Natural killer cell treated with Interleukin-12 subunit alpha and Interleukin-12 subunit beta and Interleukin-15 and Interleukin-18, amount 100 ng/mL, for 72 hours (primary cell): Measurements from ENCODE around the gene ERVH48-1. TPM values are rescaled to one million over a fixed set of nuclear protein-coding genes. Genes with fewer than 3 reads are reported as not detected.
"Not testable (repeated sequence)": the region's sequence is repeated elsewhere in the genome, so short reads cannot be mapped to it uniquely, and the experiment has no call there.

ENCODE experiments used
- ATAC-seq, 2 donors: fragments of 150-1000 bp; cut with Tn5 transposase in 1 of 2; sonication (Bioruptor Pico), chemical (Tn5 transposase) in 1 of 2; 2 replicates each; pipeline ENCODE4 v1.10.0; 2021
- DNase-seq: peaks from one replicate; pipeline ENCODE4 v3.0.0; 2022; ENCODE audit warnings: low spot score
- H3K27ac Mint-ChIP-seq, 2 donors: 1 replicate in 1 of 2; 2 replicates in 1 of 2; pipeline ENCODE4 v1.8.0; 2022; ENCODE audit warnings: mixed read lengths in 2 of 2, mild to moderate bottlenecking in 1 of 2, moderate library complexity in 1 of 2
- H3K27me3 Mint-ChIP-seq, 2 donors: 1 replicate in 1 of 2; 2 replicates in 1 of 2; pipeline ENCODE4 v1.8.0; 2022; ENCODE audit warnings: mixed read lengths in 2 of 2
- H3K36me3 Mint-ChIP-seq: one replicate; pipeline ENCODE4 v1.8.0; 2022; ENCODE audit warnings: mixed read lengths
- H3K4me1 Mint-ChIP-seq, 2 donors: 1 replicate in 1 of 2; 2 replicates in 1 of 2; pipeline ENCODE4 v1.8.0; 2022; ENCODE audit warnings: low read depth in 2 of 2, mixed read lengths in 2 of 2, mild to moderate bottlenecking in 1 of 2
- H3K4me3 Mint-ChIP-seq: one replicate; pipeline ENCODE4 v1.8.0; 2022; ENCODE audit warnings: mixed read lengths
- H3K9me3 Mint-ChIP-seq: 2 replicates; pipeline ENCODE4 v1.8.0; 2022; ENCODE audit warnings: mixed read lengths
- total RNA-seq, 2 donors: library from RNA; stranded (reverse); gene quantifications; one replicate each; pipeline ENCODE4 v1.2.3, GENCODE V29; 2022

ERVH48-1 gene
- total RNA-seq, 2 donors from 2014 or later, result not detected

DNA sequence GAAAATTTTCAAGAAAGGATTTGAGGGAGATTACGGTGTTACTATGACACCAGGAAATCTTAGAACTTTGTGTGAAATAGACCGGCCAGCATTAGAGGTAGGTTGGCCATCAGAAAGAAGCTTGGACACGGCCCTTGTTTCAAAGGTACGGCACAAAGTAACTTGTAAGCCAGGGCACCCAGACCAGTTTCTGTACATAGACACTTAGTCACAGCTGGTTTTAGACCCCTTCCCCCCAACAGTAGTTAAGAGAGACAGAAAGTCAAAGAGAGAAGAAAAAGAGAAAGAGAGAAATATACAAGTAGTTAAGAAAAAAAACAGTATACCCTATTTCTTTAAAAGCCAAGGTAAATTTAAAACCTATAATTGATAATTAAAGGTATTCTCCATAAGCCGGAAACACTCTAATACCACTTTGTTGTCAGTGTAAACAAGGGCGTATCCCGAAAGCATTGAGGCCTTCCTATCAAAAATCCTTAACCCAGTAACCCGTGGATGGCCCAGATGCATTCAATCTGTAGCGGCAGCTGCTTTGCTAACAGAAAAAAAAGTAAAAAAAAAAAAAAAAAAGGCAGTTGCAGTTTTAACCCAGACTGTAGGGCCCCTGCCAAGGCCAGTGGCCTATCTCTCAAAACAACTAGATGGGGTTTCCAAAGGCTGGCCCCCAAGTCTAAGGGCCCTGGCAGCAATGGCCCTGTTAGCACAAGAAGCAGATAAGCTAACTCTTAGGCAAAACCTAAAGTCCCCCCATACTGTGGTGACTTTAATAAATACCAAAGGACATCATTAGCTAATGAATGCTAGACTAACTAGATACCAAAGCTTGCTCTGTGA, 7.9 kb upstream of the ERVH48-1 start:
- not testable (repeated sequence) for H3K9me3 Mint-ChIP-seq, H3K4me3 Mint-ChIP-seq, H3K36me3 Mint-ChIP-seq, DNase-seq, H3K27ac Mint-ChIP-seq, H3K27me3 Mint-ChIP-seq, H3K4me1 Mint-ChIP-seq, ATAC-seq

DNA sequence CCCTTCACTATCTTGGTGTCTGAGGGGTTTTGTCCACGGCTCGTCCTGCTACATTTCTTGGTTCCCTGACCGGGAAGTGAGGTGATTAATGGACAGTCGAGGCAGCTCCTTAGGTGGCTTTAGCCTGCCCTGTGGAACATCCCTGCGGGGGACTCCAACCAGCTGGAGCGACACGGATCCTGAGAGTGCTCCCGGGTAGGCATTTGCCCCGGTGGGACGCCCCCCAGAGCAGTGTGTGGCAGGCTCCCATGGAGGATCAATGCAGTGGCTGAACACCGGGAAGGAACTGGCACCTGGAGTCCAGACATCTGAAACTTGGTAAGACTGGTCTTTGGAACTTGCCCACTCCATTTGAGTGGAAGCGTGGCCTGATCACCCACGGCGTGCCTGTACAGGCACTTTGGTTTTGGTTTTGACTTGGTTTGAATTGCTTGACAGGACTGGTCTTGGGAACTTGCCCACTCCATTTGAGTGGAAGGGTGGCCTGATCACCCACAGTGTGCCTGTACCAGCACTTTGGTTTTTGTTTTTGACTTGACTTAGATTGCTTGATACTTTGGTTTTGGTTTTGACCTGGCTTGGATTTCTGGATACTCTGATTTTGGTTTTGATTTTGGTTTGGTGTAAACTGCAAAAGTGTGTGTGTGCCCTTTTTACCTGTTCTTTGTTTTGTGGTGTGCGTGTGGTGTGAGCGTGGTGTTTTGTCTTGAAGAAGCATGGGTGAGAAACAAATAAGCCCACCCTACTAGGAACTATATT, 7.1 kb upstream of the ERVH48-1 start:
- not testable (repeated sequence) for H3K9me3 Mint-ChIP-seq, H3K4me3 Mint-ChIP-seq, H3K36me3 Mint-ChIP-seq, H3K27me3 Mint-ChIP-seq, H3K4me1 Mint-ChIP-seq, ATAC-seq, DNase-seq, H3K27ac Mint-ChIP-seq

DNA sequence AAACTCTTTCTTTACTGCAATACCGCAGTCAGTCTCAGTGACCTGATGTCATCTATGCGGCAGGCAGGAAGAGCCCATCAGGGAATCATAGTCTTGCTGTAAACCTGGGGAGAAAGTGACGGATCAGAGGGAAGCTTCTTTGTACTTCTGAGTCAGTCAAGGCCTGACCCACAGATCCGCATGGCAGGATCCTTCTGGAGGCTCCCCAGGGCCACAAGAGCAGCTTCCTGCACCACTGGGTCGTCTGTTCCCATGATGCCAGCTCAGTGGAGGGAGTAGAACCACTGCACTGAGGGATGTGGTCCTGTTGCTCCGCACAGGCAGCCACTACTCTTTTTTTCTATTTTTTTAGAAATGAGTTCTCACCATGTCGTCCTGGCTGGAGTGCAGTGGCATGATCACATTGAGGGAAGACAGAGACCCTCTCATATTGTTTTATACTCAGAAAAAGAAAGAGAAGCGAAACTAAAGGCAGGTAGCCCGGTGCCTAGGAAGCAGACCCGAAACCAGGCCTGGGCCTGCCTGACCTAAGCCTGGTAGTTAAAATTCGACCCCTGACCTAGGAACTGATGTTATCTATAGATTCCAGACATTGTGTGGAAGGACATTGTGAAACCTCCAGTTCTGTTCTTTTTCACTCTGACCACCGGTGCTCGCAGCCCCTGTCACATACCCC, 6.3 kb upstream of the ERVH48-1 start:
- Mint-ChIP-seq H3K4me1 (peaks cover 0 to 5% of the 10 kb centered on the region in 2 donors), H3K27ac (no peak overlapping the region)

DNA sequence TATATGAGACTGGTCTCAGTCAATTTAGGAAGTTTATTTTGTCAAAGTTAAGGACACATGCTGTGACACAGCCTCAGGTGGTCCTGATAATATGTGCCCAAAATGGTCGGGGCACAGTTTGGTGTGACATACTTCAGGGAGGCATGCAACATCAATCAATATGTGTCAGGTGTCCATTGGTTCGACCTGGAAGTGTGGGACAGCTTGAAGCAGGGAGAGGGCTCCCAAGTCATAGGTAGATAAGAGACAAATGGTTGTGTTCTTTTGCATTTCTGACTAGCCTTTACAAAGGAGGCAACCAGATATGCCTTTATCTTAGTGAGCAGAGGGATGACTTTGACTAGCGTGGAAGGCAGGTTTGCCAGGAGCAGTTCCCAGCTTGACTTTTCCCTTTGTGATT, 4.5 kb upstream of the ERVH48-1 start:
- ATAC-seq, result no peak
- H3K4me3 Mint-ChIP-seq, result no peak overlapping the region
- no peaks in the 10 kb centered on the region for H3K36me3 Mint-ChIP-seq

More for the DNA sequence above, 6.3 kb upstream of the ERVH48-1 start:
- no peak for DNase-seq
- no peak for ATAC-seq
- Mint-ChIP-seq H3K36me3 (no peaks in the 10 kb centered on the region), H3K9me3 (no peaks in the 10 kb centered on the region), H3K27me3 (no peaks in the 10 kb centered on the region), H3K4me3 (no peak overlapping the region)

DNA sequence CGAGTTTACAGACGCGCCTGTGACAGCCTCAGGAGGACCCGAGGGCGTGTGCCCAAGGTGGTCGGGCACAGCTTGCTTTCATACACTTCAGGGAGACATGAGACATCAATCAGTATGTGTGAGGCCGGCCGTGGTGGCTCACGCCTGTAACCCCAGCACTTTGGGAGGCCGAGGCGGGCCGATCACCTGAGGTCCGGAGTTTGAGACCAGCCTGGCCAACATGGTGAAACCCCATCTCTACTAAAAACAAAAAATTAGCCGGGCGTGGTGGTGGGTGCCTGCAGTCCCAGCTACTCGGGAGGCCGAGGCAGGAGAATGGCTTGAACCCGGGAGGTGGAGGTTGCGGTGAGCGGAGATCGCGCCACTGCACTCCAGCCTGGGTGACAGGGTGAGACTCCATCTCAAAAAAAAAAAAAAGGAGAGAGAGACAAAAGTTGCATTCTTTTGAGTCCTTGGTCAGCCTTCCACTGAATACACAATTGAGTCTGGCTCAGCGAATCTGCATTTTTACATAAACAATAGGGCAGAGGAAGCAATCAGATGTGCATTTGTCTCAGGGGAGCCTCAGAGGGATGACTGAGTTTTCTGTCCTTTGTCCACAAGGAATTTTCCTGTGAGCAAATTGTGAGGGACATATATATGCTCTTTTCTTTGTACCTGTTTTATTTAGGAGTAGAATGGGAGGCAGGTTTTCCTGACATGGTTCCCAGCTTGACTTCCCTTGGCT, 2.2 kb upstream of the ERVH48-1 start:
- not testable (repeated sequence) for H3K9me3 Mint-ChIP-seq, DNase-seq, H3K4me3 Mint-ChIP-seq, H3K36me3 Mint-ChIP-seq, H3K27ac Mint-ChIP-seq, ATAC-seq, H3K27me3 Mint-ChIP-seq
- H3K4me1 Mint-ChIP-seq, result peaks cover 14 to 16% of the 10 kb centered on the region in 2 donors

More for the DNA sequence above, 4.5 kb upstream of the ERVH48-1 start:
- no peak for DNase-seq
- no peaks in the 10 kb centered on the region for H3K9me3 Mint-ChIP-seq
- H3K4me1 Mint-ChIP-seq, result peaks cover 0 to 5% of the 10 kb centered on the region in 2 donors
- H3K27me3 Mint-ChIP-seq, result no peaks in the 10 kb centered on the region
- no peak overlapping the region for H3K27ac Mint-ChIP-seq

DNA sequence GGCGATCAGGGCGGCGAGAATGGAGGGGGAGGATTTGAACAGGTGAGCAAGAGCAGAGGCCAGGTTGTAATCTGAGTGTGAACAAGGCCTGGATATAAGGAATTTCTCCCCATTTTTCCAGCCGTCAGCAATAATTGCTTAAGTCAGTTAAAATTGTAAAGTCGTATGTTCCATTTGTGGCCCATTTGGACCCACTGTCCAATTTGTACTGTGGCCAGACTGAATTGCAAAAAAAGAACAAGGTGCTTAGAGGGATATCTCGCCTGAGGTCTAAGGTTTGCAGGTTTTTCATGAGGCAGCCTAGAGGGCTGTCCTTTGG, 1.0 kb downstream of the ERVH48-1 start:
- no peak for ATAC-seq
- H3K27ac Mint-ChIP-seq, result peak overlapping the region; percentile 58 to 61

DNA sequence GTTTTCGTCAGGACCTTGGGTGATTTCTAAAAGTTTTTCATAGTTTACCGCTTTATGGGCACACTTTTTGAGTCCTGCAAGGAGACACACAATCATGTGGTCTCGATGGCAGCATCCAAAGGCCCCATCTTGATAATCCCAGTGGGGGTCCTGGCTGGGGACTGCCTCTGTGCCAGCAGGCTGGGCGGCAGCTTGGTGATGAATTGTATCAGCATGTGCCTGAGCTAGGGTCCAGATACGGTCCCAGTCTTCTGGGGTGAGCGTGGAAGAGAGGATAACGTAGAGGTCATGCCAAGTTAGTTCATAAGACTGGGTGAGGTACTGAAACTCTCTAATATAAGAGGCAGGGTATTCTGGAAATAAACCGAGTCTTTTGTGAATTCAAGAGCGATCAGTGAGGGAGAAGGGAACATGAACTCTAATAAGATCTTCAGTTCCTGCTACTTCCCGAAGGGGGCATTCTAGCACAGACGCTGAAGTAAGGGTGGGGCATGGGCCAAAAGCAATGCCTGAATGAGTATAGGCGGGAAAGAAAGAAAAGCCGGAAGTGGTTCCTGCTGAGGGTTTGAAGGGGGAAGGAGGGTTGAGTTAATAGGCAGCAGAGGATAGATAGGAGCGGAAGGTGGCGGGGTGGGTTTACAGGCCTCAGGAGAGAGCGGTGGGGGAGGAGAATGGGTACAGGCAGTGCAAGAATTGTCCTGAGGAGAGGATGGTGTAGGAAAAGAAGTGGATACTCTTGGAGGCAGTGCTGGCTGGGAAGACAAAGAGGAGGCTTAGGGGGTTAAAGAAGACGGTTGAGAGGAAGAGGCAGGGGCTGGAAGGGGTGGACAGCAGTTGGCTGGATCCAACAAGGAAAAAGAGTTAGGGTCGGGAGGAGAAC, 1.6 kb downstream of the ERVH48-1 start:
- H3K27me3 Mint-ChIP-seq, result no peaks in the 10 kb centered on the region
- peaks cover 14 to 15% of the 10 kb centered on the region in 2 donors for H3K4me1 Mint-ChIP-seq
- ATAC-seq (peak; percentile 96 to 98), DNase-seq (peak; percentile 79)
- peak overlapping the region; percentile 58 to 61 for H3K27ac Mint-ChIP-seq
- H3K4me3 Mint-ChIP-seq, result peak overlapping the region; percentile 62
- no peaks in the 10 kb centered on the region for H3K9me3 Mint-ChIP-seq
- no peaks in the 10 kb centered on the region for H3K36me3 Mint-ChIP-seq

More for the DNA sequence above, 1.0 kb downstream of the ERVH48-1 start:
- Mint-ChIP-seq H3K9me3 (no peaks in the 10 kb centered on the region), H3K36me3 (no peaks in the 10 kb centered on the region), H3K4me1 (peaks cover 14 to 15% of the 10 kb centered on the region in 2 donors), H3K4me3 (peak overlapping the region; percentile 62), H3K27me3 (no peaks in the 10 kb centered on the region)
- DNase-seq, result no peak

DNA sequence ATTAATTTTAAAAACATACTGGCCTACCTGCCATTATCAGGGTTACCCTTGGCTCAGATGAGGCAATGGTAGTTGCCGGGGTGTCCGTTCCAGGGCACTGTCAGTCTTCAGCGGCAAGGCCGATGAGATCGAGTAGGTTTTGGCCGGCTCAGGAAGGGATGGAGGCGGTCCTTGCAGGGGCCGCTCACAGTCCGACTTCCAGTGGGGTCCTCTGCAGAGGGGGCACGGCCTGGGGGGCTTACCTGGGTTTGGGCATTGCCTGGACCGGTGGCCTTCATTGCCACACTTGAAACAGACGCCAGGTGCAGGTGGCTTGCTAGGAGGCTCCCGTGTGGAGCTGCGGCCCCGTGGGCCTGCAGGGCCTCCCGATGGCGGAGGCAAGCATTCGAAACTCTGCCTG, 2.5 kb downstream of the ERVH48-1 start:
- H3K4me1 Mint-ChIP-seq, result peaks cover 14 to 15% of the 10 kb centered on the region in 2 donors
- DNase-seq, result no peak
- H3K9me3 Mint-ChIP-seq, result no peaks in the 10 kb centered on the region
- H3K4me3 Mint-ChIP-seq, result no peak overlapping the region
- no peak for ATAC-seq
- no peak overlapping the region for H3K27ac Mint-ChIP-seq
- no peaks in the 10 kb centered on the region for H3K36me3 Mint-ChIP-seq
- H3K27me3 Mint-ChIP-seq, result no peaks in the 10 kb centered on the region

DNA sequence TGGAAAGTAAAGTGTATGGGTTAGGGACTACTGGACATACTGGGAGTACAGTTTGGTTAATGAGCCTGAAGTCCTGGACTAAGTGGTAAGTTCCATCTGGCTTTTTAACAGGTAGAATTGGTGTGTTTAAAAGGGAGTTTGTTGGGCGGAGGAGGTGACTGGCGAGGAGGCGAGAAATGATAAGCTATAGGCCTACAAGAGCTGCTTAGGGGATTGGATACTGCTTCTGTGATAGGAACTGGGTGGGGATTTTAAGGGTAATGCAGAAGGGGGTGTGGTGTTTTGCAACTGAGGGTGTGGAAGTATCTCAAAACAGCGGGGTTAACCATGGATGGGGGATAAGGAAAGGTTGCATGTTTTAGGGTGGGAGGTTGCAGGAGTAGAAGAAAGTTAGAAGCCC, 3.5 kb downstream of the ERVH48-1 start:
- DNase-seq (no peak), ATAC-seq (no peak)
- no peak overlapping the region for H3K27ac Mint-ChIP-seq
- H3K36me3 Mint-ChIP-seq, result no peaks in the 10 kb centered on the region
- peaks cover 14 to 15% of the 10 kb centered on the region in 2 donors for H3K4me1 Mint-ChIP-seq
- H3K4me3 Mint-ChIP-seq, result no peak overlapping the region
- H3K9me3 Mint-ChIP-seq, result no peaks in the 10 kb centered on the region
- no peaks in the 10 kb centered on the region for H3K27me3 Mint-ChIP-seq

DNA sequence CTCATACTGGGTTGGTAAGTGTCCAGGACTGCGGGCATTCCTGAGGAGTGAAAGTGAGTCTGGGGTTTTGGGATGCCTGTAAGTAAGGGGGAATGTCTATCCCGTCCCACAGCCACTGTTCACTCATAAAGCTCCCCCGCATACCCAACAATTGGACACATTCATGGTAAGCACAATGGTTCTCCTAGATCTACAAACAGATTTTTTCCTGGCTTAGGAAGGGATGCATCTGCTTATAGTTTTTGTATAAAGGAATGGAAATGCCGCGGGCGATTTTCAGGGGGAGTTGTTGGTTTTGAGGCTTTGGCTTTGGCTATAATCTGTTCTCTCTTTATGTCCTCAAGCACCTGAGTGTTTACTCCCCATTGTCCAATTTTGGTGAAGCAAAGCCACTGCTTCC, 7.1 kb downstream of the ERVH48-1 start:
- H3K36me3 Mint-ChIP-seq, result no peaks in the 10 kb centered on the region
- H3K27ac Mint-ChIP-seq, result no peak overlapping the region
- peaks cover 2% of the 10 kb centered on the region in 2 donors for H3K4me1 Mint-ChIP-seq
- DNase-seq, result no peak
- no peak overlapping the region for H3K4me3 Mint-ChIP-seq
- ATAC-seq, result no peak
- no peaks in the 10 kb centered on the region for H3K9me3 Mint-ChIP-seq
- H3K27me3 Mint-ChIP-seq, result no peaks in the 10 kb centered on the region

DNA sequence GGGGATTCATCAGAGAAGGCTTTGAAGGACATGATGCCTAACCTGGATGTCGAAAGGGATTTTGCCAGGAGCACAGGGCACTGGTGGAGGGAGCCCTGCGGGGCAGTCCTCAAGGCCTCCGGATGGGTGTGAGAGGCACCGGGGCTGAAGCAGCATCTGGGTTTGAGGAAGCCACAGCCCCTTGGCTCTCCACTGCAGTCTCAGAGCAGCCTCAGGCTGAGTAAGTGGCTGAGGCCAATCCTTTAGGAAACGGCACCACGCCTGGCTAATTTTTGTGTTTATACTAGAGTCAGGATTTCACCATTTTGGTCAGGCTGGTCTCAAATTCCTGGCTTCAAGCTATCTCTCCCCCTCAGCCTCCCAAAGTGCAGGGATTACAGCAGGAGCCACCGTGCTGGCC, 12.0 kb downstream of the ERVH48-1 start:
- no peaks in the 10 kb centered on the region for H3K27me3 Mint-ChIP-seq
- no peaks in the 10 kb centered on the region for H3K4me1 Mint-ChIP-seq
- ATAC-seq (no peak), DNase-seq (no peak)
- peaks cover 7% of the 10 kb centered on the region for H3K36me3 Mint-ChIP-seq
- H3K4me3 Mint-ChIP-seq, result no peak overlapping the region
- no peaks in the 10 kb centered on the region for H3K9me3 Mint-ChIP-seq
- no peak overlapping the region for H3K27ac Mint-ChIP-seq

DNA sequence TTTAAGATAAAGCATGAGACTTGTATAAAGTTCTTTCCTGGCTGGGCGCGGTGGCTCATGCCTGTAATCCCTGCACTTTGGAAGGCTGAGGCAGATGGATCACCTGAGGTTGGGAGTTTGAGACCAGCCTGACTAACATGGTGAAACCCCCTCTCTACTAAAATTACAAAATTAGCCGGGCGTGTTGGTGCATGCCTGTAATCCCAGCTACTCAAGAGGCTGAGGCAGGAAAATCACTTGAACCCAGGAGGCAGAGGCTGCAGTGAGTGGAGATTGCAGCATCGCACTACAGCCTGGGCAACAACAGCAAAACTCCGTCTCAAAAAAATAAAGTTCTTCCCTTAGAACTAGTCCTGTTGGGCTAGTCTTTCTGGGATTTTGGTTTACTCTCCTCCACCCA, 13.5 kb downstream of the ERVH48-1 start:
- not testable (repeated sequence) for H3K9me3 Mint-ChIP-seq, H3K27ac Mint-ChIP-seq

DNA sequence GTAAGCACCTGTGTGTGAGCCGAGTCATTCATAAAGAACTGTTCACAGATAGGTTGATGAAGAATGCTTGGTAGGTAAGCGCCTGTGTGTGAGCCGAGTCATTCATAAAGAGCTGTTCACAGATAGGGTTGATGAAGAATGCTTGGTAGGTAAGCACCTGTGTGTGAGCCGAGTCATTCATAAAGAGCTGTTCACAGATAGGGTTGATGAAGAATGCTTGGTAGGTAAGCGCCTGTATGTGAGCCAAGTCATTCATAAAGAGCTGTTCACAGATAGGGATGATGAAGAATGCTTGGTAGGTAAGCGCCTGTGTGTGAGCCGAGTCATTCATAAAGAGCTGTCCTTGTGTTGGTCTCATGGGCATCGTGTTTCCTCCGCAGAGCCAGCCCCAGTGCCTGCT, 16.9 kb downstream of the ERVH48-1 start:
- not testable (repeated sequence) for ATAC-seq, DNase-seq, H3K27me3 Mint-ChIP-seq, H3K27ac Mint-ChIP-seq, H3K4me3 Mint-ChIP-seq, H3K9me3 Mint-ChIP-seq, H3K4me1 Mint-ChIP-seq
- H3K36me3 Mint-ChIP-seq, result peaks cover 16% of the 10 kb centered on the region

More for the DNA sequence above, 13.5 kb downstream of the ERVH48-1 start:
- H3K4me3 Mint-ChIP-seq, ATAC-seq, H3K4me1 Mint-ChIP-seq, H3K36me3 Mint-ChIP-seq, DNase-seq, H3K27me3 Mint-ChIP-seq: not testable (repeated sequence)
